Raji (cell line): ENCODE data around the gene SLC2A4RG.

ENCODE experiments used
- POLR2A ChIP-seq: IDR thresholded peaks from 2 replicates; pipeline ENCODE4 v1.6.1; 2011; ENCODE audit warnings: low read depth, low read length, control low read depth; ENCODE audit not compliant: insufficient read depth

Gene SLC2A4RG

DNA sequence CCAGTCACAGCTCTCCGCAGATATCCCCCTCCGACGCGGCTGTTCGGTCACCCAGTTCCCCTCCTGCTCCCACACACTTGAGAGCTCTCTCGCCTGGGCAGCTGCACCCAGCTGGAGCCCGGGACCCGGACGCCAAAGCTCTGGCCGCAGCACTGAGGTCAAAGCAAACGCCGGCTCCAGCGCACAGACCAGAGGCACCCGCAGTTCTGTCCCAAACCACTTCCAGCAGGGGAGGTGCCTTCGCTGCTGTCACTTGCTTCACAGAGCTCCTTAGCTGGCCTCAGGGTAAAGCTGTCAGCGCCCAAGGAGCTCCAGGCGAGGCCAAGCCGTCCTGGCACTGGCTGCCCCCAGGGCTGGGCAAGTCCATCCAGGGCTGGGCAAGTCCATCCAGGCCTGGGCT is 27.9 kb downstream of the SLC2A4RG start:
- TF ChIP-seq POLR2A, result no peak

DNA sequence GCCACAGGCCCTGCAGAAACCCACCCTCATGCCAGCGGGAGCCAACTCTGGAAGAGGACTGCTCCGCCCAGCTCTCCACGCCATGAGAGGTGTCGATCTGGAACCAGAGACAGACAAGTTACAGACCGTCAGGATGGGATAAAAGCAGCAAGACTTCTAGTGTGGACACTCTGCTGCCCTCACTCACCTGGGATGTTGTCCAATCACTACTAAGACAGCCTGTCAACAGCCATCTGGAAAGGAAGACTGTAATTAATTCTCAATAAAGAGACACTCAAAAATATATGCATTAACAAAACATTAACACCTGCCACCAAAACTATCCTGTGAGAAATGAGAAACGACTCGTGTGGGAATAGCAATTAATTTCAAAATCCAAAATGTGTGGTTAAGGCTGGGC is 28.3 kb downstream of the SLC2A4RG start:
- TF ChIP-seq POLR2A, result no peak

DNA sequence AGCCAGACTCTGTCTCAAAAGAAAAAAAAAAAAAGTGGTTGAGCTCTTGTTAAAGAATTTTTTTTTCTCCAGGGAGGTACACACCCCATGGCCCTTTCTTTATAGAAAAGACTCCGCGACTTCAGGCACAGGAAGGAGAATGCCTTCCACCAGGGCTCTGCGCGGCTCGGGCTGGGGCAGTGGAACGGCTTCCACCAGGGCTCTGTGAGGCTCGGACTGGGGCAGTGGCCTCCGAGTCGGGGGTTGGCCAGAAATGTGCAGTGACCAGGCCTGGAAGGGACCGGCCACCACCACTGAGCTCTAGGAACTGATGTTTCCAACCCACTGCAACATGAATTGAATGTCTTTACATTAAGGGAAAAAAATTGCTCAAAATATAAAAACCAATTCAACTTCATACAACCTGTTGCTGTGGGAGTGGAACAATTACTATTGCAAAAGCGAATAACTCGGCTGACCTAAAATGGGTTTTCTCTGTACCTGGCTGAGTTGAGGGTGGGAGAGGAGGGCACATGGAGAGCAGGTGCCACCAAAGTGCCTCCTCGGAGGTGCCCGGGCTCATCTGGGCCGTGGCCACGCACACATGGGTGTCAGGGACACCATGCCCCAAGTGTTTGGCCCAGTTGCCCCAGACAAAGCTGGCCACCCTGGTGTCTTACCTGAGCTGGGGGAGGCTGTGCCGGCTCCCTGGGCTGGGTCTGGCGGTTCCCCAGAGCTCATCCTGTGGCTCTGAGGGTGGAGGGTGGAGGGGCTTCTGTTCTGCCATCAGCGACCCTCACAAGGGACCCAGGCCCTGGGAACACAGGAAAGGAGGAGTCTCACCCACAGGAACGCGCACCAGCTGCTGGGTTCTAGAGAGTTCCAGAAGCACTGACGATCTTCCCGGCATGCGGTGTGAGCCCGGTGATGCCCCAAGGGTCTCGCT is 29.3 kb downstream of the SLC2A4RG start:
- no peak for TF ChIP-seq POLR2A

- no peak for TF ChIP-seq POLR2A
Measured at GRCh38 chr20:63769891-63770474, 30.4 kb downstream of the SLC2A4RG start.

- TF ChIP-seq POLR2A, result no peak
Measured at GRCh38 chr20:63771046-63771707, 31.6 kb downstream of the SLC2A4RG start.

GRCh38 chr20:63772781-63773518 is 33.4 kb downstream of the SLC2A4RG start:
- no peak for TF ChIP-seq POLR2A

GRCh38 chr20:63773571-63774241 is 34.1 kb downstream of the SLC2A4RG start:
- TF ChIP-seq POLR2A, result no peak

GRCh38 chr20:63774306-63774705 is 34.7 kb downstream of the SLC2A4RG start:
- no peak for TF ChIP-seq POLR2A

DNA sequence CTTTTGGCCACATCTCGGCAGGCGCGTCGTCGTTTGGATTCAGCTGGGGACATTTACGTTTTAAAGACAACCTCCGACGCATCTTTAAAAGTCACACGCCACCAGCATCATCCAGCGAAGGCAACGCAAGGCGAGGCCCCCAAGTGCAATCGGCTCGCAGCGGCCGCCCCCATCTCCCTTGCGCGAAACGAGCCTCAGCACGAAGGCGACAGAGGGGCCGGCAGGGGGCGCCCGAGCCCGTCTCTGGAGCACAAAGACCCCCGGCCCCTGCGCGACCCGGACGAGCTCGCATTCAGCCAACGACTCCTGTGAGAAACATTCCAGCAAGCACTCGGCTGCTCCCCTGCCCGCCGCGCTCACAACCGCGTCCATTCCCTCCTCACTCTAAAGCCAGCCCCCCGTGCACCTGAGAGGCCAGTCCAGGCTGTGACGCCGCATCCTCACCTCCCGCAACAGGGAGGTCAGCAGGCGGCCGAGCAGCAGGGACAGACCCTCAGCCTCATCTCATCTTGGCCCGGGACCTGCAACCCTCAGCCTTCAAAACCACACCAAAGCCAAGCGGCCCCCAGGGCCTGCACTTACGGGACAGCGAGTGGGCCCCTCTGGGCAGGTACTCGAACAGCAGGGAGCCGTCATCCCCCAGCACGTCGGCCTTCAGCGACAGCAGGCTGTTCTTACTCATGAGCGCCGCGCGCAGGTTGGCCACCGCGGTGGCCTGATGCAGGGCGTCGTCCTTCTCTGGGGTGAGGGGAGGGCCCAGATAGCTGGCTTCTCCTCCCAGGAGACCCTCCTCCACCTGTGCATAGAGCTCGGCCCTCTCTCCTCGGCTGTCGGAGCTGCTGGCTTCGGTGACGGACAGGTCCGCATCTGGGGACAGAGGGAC is 35.8 kb downstream of the SLC2A4RG start:
- no peak for TF ChIP-seq POLR2A

GRCh38 chr20:63777614-63778013 is 38.0 kb downstream of the SLC2A4RG start:
- TF ChIP-seq POLR2A, result no peak

- TF ChIP-seq POLR2A, result no peak
Measured at GRCh38 chr20:63778034-63778752, 38.6 kb downstream of the SLC2A4RG start.

- no peak for TF ChIP-seq POLR2A
Measured at GRCh38 chr20:63778857-63779256, 39.3 kb downstream of the SLC2A4RG start.

DNA sequence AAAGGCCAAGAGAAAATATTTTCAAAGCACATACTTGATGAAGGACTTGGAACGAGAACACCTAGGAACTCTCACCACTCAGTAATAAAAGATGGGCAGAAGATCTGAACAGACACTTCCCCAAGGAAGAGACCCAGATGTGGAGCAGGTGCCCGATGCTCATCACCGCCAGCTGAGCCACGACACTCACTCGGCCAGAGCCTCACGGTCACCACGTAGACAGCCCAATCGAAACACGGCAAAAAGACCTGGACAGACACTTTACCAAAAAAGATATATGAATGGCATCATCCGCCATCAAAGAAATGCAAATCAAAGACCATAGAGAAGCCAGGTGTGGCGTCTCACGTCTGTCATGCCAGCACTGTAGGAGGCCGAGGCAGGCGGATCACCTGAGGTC is 41.6 kb downstream of the SLC2A4RG start:
- no peak for TF ChIP-seq POLR2A
